CD14-positive monocyte (primary cell): ENCODE results near the gene CECR2. TPM values are rescaled to one million over a fixed set of nuclear protein-coding genes. Genes with fewer than 3 reads are reported as not detected.

Experiments
- DNase-seq, 3 donors: peaks; one replicate each; pipeline ENCODE4 v3.0.0-alpha.2; 2011 to 2022
- H2AFZ ChIP-seq: 2 replicates; pipeline ENCODE4 v1.6.0; 2012; ENCODE audit warnings: mild to moderate bottlenecking, low read depth, low read length, inconsistent platforms; ENCODE audit not compliant: insufficient read depth, poor library complexity, severe bottlenecking
- H3K27ac ChIP-seq, 2 donors: 1 replicate in 1 of 2; 2 replicates in 1 of 2; pipeline ENCODE4 v1.5.1; 2012 to 2013; ENCODE audit warnings: low read length in 2 of 2, control low read depth in 1 of 2, inconsistent platforms in 1 of 2, low read depth in 1 of 2, mild to moderate bottlenecking in 1 of 2
- H3K27me3 ChIP-seq, 2 donors: one replicate each; pipeline versions ENCODE4 v1.6.0 to v1.6.1; 2011 to 2013; ENCODE audit warnings: low read length in 2 of 2; ENCODE audit not compliant: control insufficient read depth in 2 of 2, insufficient read depth in 2 of 2
- H3K36me3 ChIP-seq, 2 donors: replicated peaks in 1 of 2; 1 replicate in 1 of 2; 2 replicates in 1 of 2; pipeline versions ENCODE4 v1.5.1 to v1.6.1; 2012 to 2013; ENCODE audit warnings: low read length in 2 of 2, control low read depth in 1 of 2, inconsistent platforms in 1 of 2, mild to moderate bottlenecking in 1 of 2; ENCODE audit not compliant: insufficient read depth in 2 of 2, control insufficient read depth in 1 of 2
- H3K4me1 ChIP-seq, 2 donors: 1 replicate in 1 of 2; 2 replicates in 1 of 2; pipeline versions ENCODE4 v1.5.1 to v1.6.1; 2012 to 2013; ENCODE audit warnings: low read length in 2 of 2, control low read depth in 1 of 2, inconsistent platforms in 1 of 2, mild to moderate bottlenecking in 1 of 2, moderate library complexity in 1 of 2; ENCODE audit not compliant: insufficient read depth in 2 of 2, control insufficient read depth in 1 of 2
- H3K4me2 ChIP-seq: replicated peaks from 2 replicates; pipeline ENCODE3; 2012; ENCODE audit warnings: low read length, moderate library complexity, mild to moderate bottlenecking; ENCODE audit not compliant: poor library complexity, severe bottlenecking; ENCODE audit errors: extremely low read depth
- H3K4me3 ChIP-seq, 3 experiments: fragments of 200-600 bp in 1 of 3; sonication (generic) in 1 of 3; replicated peaks in 1 of 3; 1 replicate in 2 of 3; 2 replicates in 1 of 3; pipeline ENCODE4 v1.5.1; 2011 to 2013; ENCODE audit warnings: low read length in 3 of 3, mild to moderate bottlenecking in 3 of 3, control low read depth in 2 of 3, low read depth in 2 of 3, inconsistent platforms in 1 of 3, moderate library complexity in 1 of 3
- H3K79me2 ChIP-seq: 2 replicates; pipeline ENCODE4 v1.6.0; 2012; ENCODE audit warnings: mild to moderate bottlenecking, control low read depth, inconsistent platforms, low read length, moderate library complexity; ENCODE audit not compliant: insufficient read depth
- H3K9ac ChIP-seq: 2 replicates; pipeline ENCODE4 v1.6.0; 2017; ENCODE audit warnings: low read length, mild to moderate bottlenecking; ENCODE audit not compliant: insufficient read depth, poor library complexity, severe bottlenecking
- H3K9me3 ChIP-seq, 2 donors: replicated peaks in 1 of 2; 1 replicate in 1 of 2; 2 replicates in 1 of 2; pipeline versions ENCODE4 v1.5.1 to v1.6.1; 2012 to 2013; ENCODE audit warnings: low read length in 2 of 2, control low read depth in 1 of 2; ENCODE audit not compliant: control insufficient read depth in 1 of 2, insufficient read depth in 1 of 2
- H4K20me1 ChIP-seq: 2 replicates; pipeline ENCODE4 v1.6.0; 2012; ENCODE audit warnings: mild to moderate bottlenecking, low read length, control low read depth, moderate library complexity; ENCODE audit not compliant: insufficient read depth
- H3K27ac Mint-ChIP-seq, 7 donors: one replicate each; pipeline ENCODE4 v1.8.0; 2020; ENCODE audit warnings: mild to moderate bottlenecking in 7 of 7, mixed read lengths in 7 of 7, moderate library complexity in 6 of 7, inconsistent platforms in 2 of 7
- H3K27me3 Mint-ChIP-seq, 3 donors: one replicate each; pipeline ENCODE4 v1.8.0; 2021 to 2022; ENCODE audit warnings: low read depth in 3 of 3, mild to moderate bottlenecking in 3 of 3, mixed read lengths in 3 of 3, moderate library complexity in 3 of 3, inconsistent platforms in 1 of 3
- H3K36me3 Mint-ChIP-seq, 2 donors: one replicate each; pipeline ENCODE4 v1.8.0; 2020; ENCODE audit warnings: mixed read lengths in 2 of 2, inconsistent platforms in 1 of 2, mild to moderate bottlenecking in 1 of 2
- H3K4me1 Mint-ChIP-seq: one replicate; pipeline ENCODE4 v1.8.0; 2020; ENCODE audit warnings: mild to moderate bottlenecking, mixed read lengths
- H3K4me3 Mint-ChIP-seq, 2 donors: one replicate each; pipeline ENCODE4 v1.8.0; 2020; ENCODE audit warnings: mild to moderate bottlenecking in 2 of 2, mixed read lengths in 2 of 2, moderate library complexity in 1 of 2
- H3K9me3 Mint-ChIP-seq, 7 donors: one replicate each; pipeline ENCODE4 v1.8.0; 2020 to 2022; ENCODE audit warnings: mixed read lengths in 7 of 7, mild to moderate bottlenecking in 6 of 7, moderate library complexity in 6 of 7, inconsistent platforms in 2 of 7
- CTCF ChIP-seq: fragments of 200-600 bp; IDR thresholded peaks from one replicate; pipeline ENCODE4 v1.8.0; 2022; ENCODE audit warnings: antibody characterized with exemption, mild to moderate bottlenecking
- WGBS: methylation state at CpG from one replicate; pipeline ENCODE4 v1.1.5; 2013; ENCODE audit warnings: missing lambda C conversion rate; ENCODE audit not compliant: insufficient coverage; 5-methylcytosine and 5-hydroxymethylcytosine counted together
- intact Hi-C, 2 donors: fragments of 100-400 bp; cut with micrococcal nuclease; formaldehyde crosslinking; loops; one replicate each; pipeline versions ENCODE4 v1.15.0 to v1.15.1; 2023
- polyA plus RNA-seq, 3 donors: library from polyadenylated mRNA; depleted of rRNA in 1 of 3; unstranded in 2 of 3; stranded (reverse) in 1 of 3; fragments of 300-500 nt in 2 of 3; fragments of >200 nt in 1 of 3; fragmentation: Illumina TruSeq in 2 of 3; gene quantifications; 1 replicate in 2 of 3; 2 replicates in 1 of 3; pipeline ENCODE4 v1.2.3, GENCODE V29; 2012 to 2021

Gene CECR2
- polyA plus RNA-seq, 3 donors: 0.02 to 0.29 (median 0.24) TPM

GRCh38 chr22:17588606-17589005 lies 219.3 kb downstream of the CECR2 start:
- no peak overlapping the region for H3K4me3 ChIP-seq
- Mint-ChIP-seq H3K9me3 (peaks cover 0 to 2% (median 0%) of the 10 kb centered on the region in 7 donors), H3K36me3 (peaks cover 31 to 39% of the 10 kb centered on the region in 2 donors), H3K27ac (peak overlapping the region in 1 of 7 donors; percentile 13), H3K4me3 (no peak overlapping the region), H3K4me1 (no peaks in the 10 kb centered on the region), H3K27me3 (peaks cover 0 to 1% (median 1%) of the 10 kb centered on the region in 3 donors)
- no peaks in the 10 kb centered on the region for H3K9me3 ChIP-seq
- peaks cover 36 to 41% of the 10 kb centered on the region in 2 donors for H3K36me3 ChIP-seq
- H3K4me2 ChIP-seq: no peak overlapping the region
- TF ChIP-seq CTCF: no peak
- 95% methylated on average over 6 of the region's 11 CpGs for WGBS
- H3K9ac ChIP-seq: no peak overlapping the region
- no peak overlapping the region for H3K27ac ChIP-seq
- no peak for DNase-seq
- H3K79me2 ChIP-seq: no peaks in the 10 kb centered on the region
- no peaks in the 10 kb centered on the region for H3K4me1 ChIP-seq
- no peak overlapping the region for H2AFZ ChIP-seq
- H4K20me1 ChIP-seq: no peaks in the 10 kb centered on the region
- intact Hi-C loops: no loop called here
- no peaks in the 10 kb centered on the region for H3K27me3 ChIP-seq

- no peak for DNase-seq
- Histone ChIP-seq H3K36me3 (peaks cover 49 to 54% of the 10 kb centered on the region in 2 donors), H3K4me2 (no peak overlapping the region), H3K79me2 (no peaks in the 10 kb centered on the region), H3K27ac (no peak overlapping the region), H3K9me3 (no peaks in the 10 kb centered on the region), H3K4me1 (no peaks in the 10 kb centered on the region), H3K9ac (no peak overlapping the region), H3K4me3 (no peak overlapping the region), H3K27me3 (no peaks in the 10 kb centered on the region), H2AFZ (no peak overlapping the region), H4K20me1 (peaks cover 3% of the 10 kb centered on the region)
- Mint-ChIP-seq H3K4me1 (no peaks in the 10 kb centered on the region), H3K36me3 (peaks cover 41 to 52% of the 10 kb centered on the region in 2 donors), H3K27ac (peak overlapping the region in 3 of 7 donors; percentile 37 to 46 (median 39)), H3K9me3 (no peaks in the 10 kb centered on the region), H3K4me3 (no peak overlapping the region), H3K27me3 (peaks cover 0 to 1% (median 0%) of the 10 kb centered on the region in 3 donors)
- TF ChIP-seq CTCF: no peak
- WGBS: 96% methylated on average over 6 of the region's 10 CpGs
- intact Hi-C loops: no loop called here
These were observed 220.6 kb downstream of the CECR2 start for GRCh38 chr22:17589810-17590375.
